A204.1 (cell line): Measurements from ENCODE around the gene ZNF365.
A peak's percentile ranks its signal among the peaks of the same experiment; 100 is the strongest.
"Not testable (repeated sequence)": the region's sequence is repeated elsewhere in the genome, so short reads cannot be mapped to it uniquely, and the experiment has no call there.

Source experiments
- FAIRE-seq: peaks from 2 replicates; lab custom pipeline; 2012; peaks lifted over from hg19 to GRCh38; lab: Jason Lieb, UNC

Gene ZNF365

GRCh38 chr10:62377966-62378365 lies 3.8 kb downstream of the ZNF365 start:
- FAIRE-seq, result no peak

- FAIRE-seq, result not testable (repeated sequence)
Observed at GRCh38 chr10:62378877-62379276, 4.7 kb downstream of the ZNF365 start.

- no peak for FAIRE-seq
Observed at GRCh38 chr10:62379394-62379793, 5.2 kb downstream of the ZNF365 start.

- no peak for FAIRE-seq
Observed at GRCh38 chr10:62380016-62380415, 5.8 kb downstream of the ZNF365 start.

- no peak for FAIRE-seq
Observed at GRCh38 chr10:62381385-62382102, 7.4 kb downstream of the ZNF365 start.

GRCh38 chr10:62382831-62383230 lies 8.7 kb downstream of the ZNF365 start:
- FAIRE-seq, result no peak

GRCh38 chr10:62384057-62384446 lies 9.9 kb downstream of the ZNF365 start:
- no peak for FAIRE-seq

- FAIRE-seq, result no peak
Observed at GRCh38 chr10:62384447-62385081, 10.4 kb downstream of the ZNF365 start.

GRCh38 chr10:62386356-62387320 lies 12.5 kb downstream of the ZNF365 start:
- no peak for FAIRE-seq

GRCh38 chr10:62388328-62388727 lies 14.2 kb downstream of the ZNF365 start:
- FAIRE-seq, result no peak

- peak; percentile 78 for FAIRE-seq
Observed at GRCh38 chr10:62390497-62391176, 16.5 kb downstream of the ZNF365 start.

GRCh38 chr10:62393237-62393636 lies 19.1 kb downstream of the ZNF365 start:
- FAIRE-seq, result no peak

- no peak for FAIRE-seq
Observed at GRCh38 chr10:62394556-62395018, 20.4 kb downstream of the ZNF365 start.

- no peak for FAIRE-seq
Observed at GRCh38 chr10:62395892-62396291, 21.7 kb downstream of the ZNF365 start.

- no peak for FAIRE-seq
Observed at GRCh38 chr10:62396864-62397263, 22.7 kb downstream of the ZNF365 start.

GRCh38 chr10:62399211-62399610 lies 25.0 kb downstream of the ZNF365 start:
- no peak for FAIRE-seq

GRCh38 chr10:62402508-62402907 lies 28.3 kb downstream of the ZNF365 start:
- no peak for FAIRE-seq

GRCh38 chr10:62410528-62410927 lies 36.4 kb downstream of the ZNF365 start:
- FAIRE-seq, result not testable (repeated sequence)

GRCh38 chr10:62410934-62411333 lies 36.8 kb downstream of the ZNF365 start:
- FAIRE-seq, result not testable (repeated sequence)

GRCh38 chr10:62413048-62413447 lies 38.9 kb downstream of the ZNF365 start:
- FAIRE-seq, result no peak

GRCh38 chr10:62413652-62414051 lies 39.5 kb downstream of the ZNF365 start:
- FAIRE-seq, result no peak

- FAIRE-seq, result no peak
Observed at GRCh38 chr10:62414359-62414758, 40.2 kb downstream of the ZNF365 start.
